Right hindlimb (tissue), 1 donor: ENCODE results near the gene PRKACB.
"Not testable (repeated sequence)": the region's sequence is repeated elsewhere in the genome, so short reads cannot be mapped to it uniquely, and the experiment has no call there.

ENCODE experiments used
- DNase-seq: peaks from one replicate; pipeline ENCODE4 v3.0.0-alpha.2; 2018

PRKACB gene

GRCh38 chr1:84272401-84272800 is 128.3 kb downstream of the PRKACB start:
- no peak for DNase-seq

GRCh38 chr1:84277343-84278059 is 133.4 kb downstream of the PRKACB start:
- DNase-seq: no peak

GRCh38 chr1:84278905-84279304 is 134.8 kb downstream of the PRKACB start:
- no peak for DNase-seq

- DNase-seq: no peak
Measured at GRCh38 chr1:84280912-84281311, 136.8 kb downstream of the PRKACB start.

- no peak for DNase-seq
Measured at GRCh38 chr1:84282780-84283333, 138.8 kb downstream of the PRKACB start.

GRCh38 chr1:84283381-84283780 is 139.3 kb downstream of the PRKACB start:
- DNase-seq: no peak

GRCh38 chr1:84286071-84286470 is 142.0 kb downstream of the PRKACB start:
- no peak for DNase-seq

GRCh38 chr1:84287389-84287788 is 143.3 kb downstream of the PRKACB start:
- DNase-seq: not testable (repeated sequence)
